Measurements from ENCODE around the gene SPEF2.
"Not testable (repeated sequence)": the region's sequence is repeated elsewhere in the genome, so short reads cannot be mapped to it uniquely, and the experiment has no call there.

Gene SPEF2

GRCh38 chr5:35854248-35854647, 236.6 kb downstream of the SPEF2 start:
- peak overlapping the region; percentile 66 for H3K4me2 ChIP-seq (ENCODE audit: low read length)
- peaks cover 65% of the 10 kb centered on the region for H3K4me1 ChIP-seq (ENCODE audit: control insufficient read depth, low read length)
- H3K27me3 ChIP-seq (ENCODE audit: control insufficient read depth, low read length) = no peaks in the 10 kb centered on the region
- TF ChIP-seq CTCF (IDR thresholded peaks at IDR 0.05; ENCODE audit: low read depth, low read length, poor library complexity, severe bottlenecking) (no peak), EZH2phosphoT487 (IDR thresholded peaks at IDR 0.05; ENCODE audit: borderline replicate concordance, low read length) (no peak)
- H3K9me2 ChIP-seq (replicated peaks; ENCODE audit: control insufficient read depth, low read length) = no peaks in the 10 kb centered on the region
- peak overlapping the region; percentile 44 for H3K4me3 ChIP-seq (ENCODE audit: low read length)
- peak overlapping the region; percentile 46 for H3K27ac ChIP-seq (ENCODE audit: low read depth, low read length)
- no peaks in the 10 kb centered on the region for H4K20me1 ChIP-seq (ENCODE audit: control insufficient read depth, insufficient read depth, low read depth, low read length)
- peaks cover 27% of the 10 kb centered on the region for H3K79me2 ChIP-seq (ENCODE audit: control insufficient read depth, low read length)
- H3K9me3 ChIP-seq (ENCODE audit: control insufficient read depth, insufficient read depth, low read length) = no peaks in the 10 kb centered on the region
- H3F3A ChIP-seq (ENCODE audit: control insufficient read depth, insufficient read depth) = no peaks in the 10 kb centered on the region
- H3K36me3 ChIP-seq (ENCODE audit: control insufficient read depth, low read length) = no peaks in the 10 kb centered on the region; the same call in 1 of the 2 replicates

GRCh38 chr5:35855187-35855586, 237.5 kb downstream of the SPEF2 start:
- H3K27me3 ChIP-seq (ENCODE audit: control insufficient read depth, low read length) = no peaks in the 10 kb centered on the region
- TF ChIP-seq EZH2phosphoT487 (IDR thresholded peaks at IDR 0.05; ENCODE audit: borderline replicate concordance, low read length) (no peak), CTCF (IDR thresholded peaks at IDR 0.05; ENCODE audit: low read depth, low read length, poor library complexity, severe bottlenecking) (no peak)
- H3K4me2 ChIP-seq (ENCODE audit: low read length) = peak overlapping the region; percentile 66
- H3K4me1 ChIP-seq (ENCODE audit: control insufficient read depth, low read length) = peaks cover 74% of the 10 kb centered on the region
- no peaks in the 10 kb centered on the region for H3K9me3 ChIP-seq (ENCODE audit: control insufficient read depth, insufficient read depth, low read length)
- no peaks in the 10 kb centered on the region for H3F3A ChIP-seq (ENCODE audit: control insufficient read depth, insufficient read depth)
- H3K27ac ChIP-seq (ENCODE audit: low read depth, low read length) = peak overlapping the region; percentile 46; the same call in 1 of the 2 replicates
- no peaks in the 10 kb centered on the region for H4K20me1 ChIP-seq (ENCODE audit: control insufficient read depth, insufficient read depth, low read depth, low read length)
- H3K79me2 ChIP-seq (ENCODE audit: control insufficient read depth, low read length) = peaks cover 37% of the 10 kb centered on the region
- H3K4me3 ChIP-seq (ENCODE audit: low read length) = peak overlapping the region; percentile 8; the same call in 1 of the 2 replicates
- H3K9me2 ChIP-seq (replicated peaks; ENCODE audit: control insufficient read depth, low read length) = no peaks in the 10 kb centered on the region
- peaks cover 6% of the 10 kb centered on the region; the same call in 1 of the 2 replicates for H3K36me3 ChIP-seq (ENCODE audit: control insufficient read depth, low read length)

- peaks cover 17% of the 10 kb centered on the region for H3K36me3 ChIP-seq (ENCODE audit: control insufficient read depth, low read length)
- H4K20me1 ChIP-seq (ENCODE audit: control insufficient read depth, insufficient read depth, low read depth, low read length); H3F3A ChIP-seq (ENCODE audit: control insufficient read depth, insufficient read depth); H3K9me2 ChIP-seq (replicated peaks; ENCODE audit: control insufficient read depth, low read length); H3K27me3 ChIP-seq (ENCODE audit: control insufficient read depth, low read length); H3K9me3 ChIP-seq (ENCODE audit: control insufficient read depth, insufficient read depth, low read length): not testable (repeated sequence)
- peak overlapping the region; percentile 52 for H3K27ac ChIP-seq (ENCODE audit: low read depth, low read length)
- H3K4me3 ChIP-seq (ENCODE audit: low read length) = peak overlapping the region; percentile 76
- H3K4me1 ChIP-seq (ENCODE audit: control insufficient read depth, low read length) = peaks cover 76% of the 10 kb centered on the region
- H3K4me2 ChIP-seq (ENCODE audit: low read length) = peak overlapping the region; percentile 73
- peaks cover 38% of the 10 kb centered on the region for H3K79me2 ChIP-seq (ENCODE audit: control insufficient read depth, low read length)
These were observed 238.6 kb downstream of the SPEF2 start for GRCh38 chr5:35856186-35856764.

- H3K4me1 ChIP-seq (ENCODE audit: control insufficient read depth, low read length) = peaks cover 74% of the 10 kb centered on the region
- H3K4me2 ChIP-seq (ENCODE audit: low read length) = peak within 1 kb of the TSS; percentile 73
- TF ChIP-seq EZH2phosphoT487 (IDR thresholded peaks at IDR 0.05; ENCODE audit: borderline replicate concordance, low read length) = no peak
- no peak for TF ChIP-seq CTCF (IDR thresholded peaks at IDR 0.05; ENCODE audit: low read depth, low read length, poor library complexity, severe bottlenecking)
- no peaks in the 10 kb centered on the region for H3K9me3 ChIP-seq (ENCODE audit: control insufficient read depth, insufficient read depth, low read length)
- H3K79me2 ChIP-seq (ENCODE audit: control insufficient read depth, low read length) = peaks cover 38% of the 10 kb centered on the region
- no peaks in the 10 kb centered on the region for H3F3A ChIP-seq (ENCODE audit: control insufficient read depth, insufficient read depth)
- H4K20me1 ChIP-seq (ENCODE audit: control insufficient read depth, insufficient read depth, low read depth, low read length) = no peaks in the 10 kb centered on the region
- no peaks in the 10 kb centered on the region for H3K27me3 ChIP-seq (ENCODE audit: control insufficient read depth, low read length)
- peak within 1 kb of the TSS; percentile 52 for H3K27ac ChIP-seq (ENCODE audit: low read depth, low read length)
- peak within 1 kb of the TSS; percentile 76 for H3K4me3 ChIP-seq (ENCODE audit: low read length)
- H3K9me2 ChIP-seq (replicated peaks; ENCODE audit: control insufficient read depth, low read length) = no peaks in the 10 kb centered on the region
- peaks cover 23% of the 10 kb centered on the region for H3K36me3 ChIP-seq (ENCODE audit: control insufficient read depth, low read length)
These were observed 239.2 kb downstream of the SPEF2 start, which contains the start of gene IL7R for GRCh38 chr5:35856765-35857351. TSS of gene IL7R (plus strand) at chr5:35856891. CDS start at chr5:35856978, 87 bp downstream.

Data from DOHH2 (cell line).